LNCaP clone FGC (cell line): ENCODE data around the gene EMX1.
"Not testable (repeated sequence)": the region's sequence is repeated elsewhere in the genome, so short reads cannot be mapped to it uniquely, and the experiment has no call there.

Experiments
- DNase-seq: peaks from one replicate; pipeline ENCODE4 v3.0.0-alpha.2; 2011; ENCODE audit warnings: low read depth
- H3K4me3 ChIP-seq: 2 replicates; pipeline ENCODE4 v1.5.1; 2011; ENCODE audit warnings: mild to moderate bottlenecking, low read depth, low read length, control low read depth
- TF ChIP-seq, protein P1 (sequence below): IDR thresholded peaks from 2 replicates; pipeline ENCODE4 v1.5.1; 2012; ENCODE audit warnings: mild to moderate bottlenecking; ENCODE audit not compliant: control insufficient read depth, insufficient read depth; ENCODE audit errors: extremely low read depth

Gene EMX1

DNA sequence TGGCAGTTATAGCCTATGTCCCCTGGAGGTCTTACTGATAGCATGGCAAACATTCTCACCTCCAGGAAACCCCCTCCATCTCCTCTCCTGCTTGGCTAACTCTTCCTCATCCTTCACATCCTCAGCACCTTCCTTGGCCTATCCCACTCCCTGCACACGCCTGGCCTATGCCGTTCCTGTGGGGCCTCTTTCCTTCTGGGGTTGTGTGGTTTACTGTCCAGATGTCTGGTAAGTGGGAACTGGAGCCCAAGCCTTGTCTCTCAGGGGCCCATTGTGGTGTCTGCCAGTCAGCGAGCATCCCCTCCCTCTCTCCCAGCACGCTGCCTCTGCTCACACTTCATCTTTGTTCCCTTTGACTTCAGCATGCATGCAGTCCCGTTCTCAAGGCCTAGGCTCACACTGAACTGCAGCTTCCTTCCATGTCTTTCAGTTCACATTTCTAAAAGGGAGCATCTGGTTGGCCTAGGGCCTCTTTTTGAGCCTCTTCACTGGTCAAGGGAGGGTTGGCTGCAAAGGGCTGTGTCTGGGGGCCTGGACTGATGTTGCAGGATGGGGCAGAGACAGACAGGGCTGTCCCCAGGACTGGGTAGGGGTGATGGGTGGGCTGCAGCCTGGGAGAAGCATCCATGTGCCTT, 17.0 kb upstream of the EMX1 start:
- TF ChIP-seq, protein P1, sequence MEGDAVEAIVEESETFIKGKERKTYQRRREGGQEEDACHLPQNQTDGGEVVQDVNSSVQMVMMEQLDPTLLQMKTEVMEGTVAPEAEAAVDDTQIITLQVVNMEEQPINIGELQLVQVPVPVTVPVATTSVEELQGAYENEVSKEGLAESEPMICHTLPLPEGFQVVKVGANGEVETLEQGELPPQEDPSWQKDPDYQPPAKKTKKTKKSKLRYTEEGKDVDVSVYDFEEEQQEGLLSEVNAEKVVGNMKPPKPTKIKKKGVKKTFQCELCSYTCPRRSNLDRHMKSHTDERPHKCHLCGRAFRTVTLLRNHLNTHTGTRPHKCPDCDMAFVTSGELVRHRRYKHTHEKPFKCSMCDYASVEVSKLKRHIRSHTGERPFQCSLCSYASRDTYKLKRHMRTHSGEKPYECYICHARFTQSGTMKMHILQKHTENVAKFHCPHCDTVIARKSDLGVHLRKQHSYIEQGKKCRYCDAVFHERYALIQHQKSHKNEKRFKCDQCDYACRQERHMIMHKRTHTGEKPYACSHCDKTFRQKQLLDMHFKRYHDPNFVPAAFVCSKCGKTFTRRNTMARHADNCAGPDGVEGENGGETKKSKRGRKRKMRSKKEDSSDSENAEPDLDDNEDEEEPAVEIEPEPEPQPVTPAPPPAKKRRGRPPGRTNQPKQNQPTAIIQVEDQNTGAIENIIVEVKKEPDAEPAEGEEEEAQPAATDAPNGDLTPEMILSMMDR: no peak
- H3K4me3 ChIP-seq: no peak overlapping the region
- no peak for DNase-seq

DNA sequence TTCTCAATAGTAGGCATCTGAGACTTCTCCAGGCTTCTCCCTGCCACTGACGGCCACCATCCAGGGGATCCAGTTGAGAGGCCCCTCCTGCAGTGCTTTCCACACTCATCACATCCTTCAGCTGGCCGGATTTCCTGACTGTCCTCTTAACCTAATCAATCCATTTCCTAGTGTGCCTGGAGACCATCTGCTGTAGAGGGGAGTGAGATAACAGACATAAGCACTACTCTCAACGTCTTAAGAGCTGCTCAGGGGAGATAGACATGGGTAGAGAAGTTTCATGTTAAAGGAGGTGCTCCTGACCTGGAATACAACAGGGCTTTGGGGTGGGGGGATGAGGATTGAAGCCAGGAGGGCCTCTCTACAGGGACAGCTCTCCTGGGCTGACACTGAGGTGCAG, 15.9 kb upstream of the EMX1 start:
- no peak overlapping the region for H3K4me3 ChIP-seq
- TF ChIP-seq, protein P1: no peak
- DNase-seq: no peak

DNA sequence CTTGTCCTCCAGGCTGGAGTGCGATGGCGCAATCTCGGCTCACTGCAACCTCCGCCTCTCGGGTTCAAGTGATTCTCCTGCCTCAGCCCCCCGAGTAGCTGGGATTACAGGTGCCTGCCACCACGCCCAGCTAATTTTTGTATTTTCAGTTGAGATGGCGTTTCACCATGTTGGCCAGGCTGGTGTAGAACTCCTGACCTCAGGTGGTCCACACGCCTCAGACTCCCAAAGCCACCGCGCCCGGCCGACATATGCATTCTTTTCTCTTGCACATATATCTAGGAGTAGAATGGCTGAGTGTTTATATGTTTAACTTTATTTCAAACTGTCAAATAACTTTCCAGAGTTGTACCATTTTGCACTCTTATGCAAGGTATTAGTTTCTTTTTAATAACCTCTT, 9.9 kb upstream of the EMX1 start:
- H3K4me3 ChIP-seq, DNase-seq: not testable (repeated sequence)

DNA sequence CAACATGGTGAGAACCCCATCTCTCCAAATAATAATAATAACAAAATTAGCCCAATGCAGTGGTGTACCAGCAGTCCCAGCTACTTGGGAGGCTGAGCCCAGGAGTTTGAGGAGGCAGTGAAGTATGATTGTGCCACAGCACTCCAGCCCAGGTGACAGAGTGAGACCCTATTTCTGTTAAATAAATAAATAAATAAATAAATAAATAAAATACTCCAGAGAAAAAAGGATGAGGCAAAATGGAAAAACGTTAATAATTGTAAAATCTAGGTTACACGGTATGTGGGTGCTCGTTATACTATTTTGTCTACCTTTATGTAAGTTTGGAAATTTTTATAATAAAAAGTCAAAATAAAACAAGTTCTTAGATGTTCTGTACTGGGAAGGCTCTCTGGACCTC, 8.6 kb upstream of the EMX1 start:
- H3K4me3 ChIP-seq: no peak overlapping the region
- TF ChIP-seq, protein P1: no peak
- no peak for DNase-seq

- H3K4me3 ChIP-seq: no peak overlapping the region
- TF ChIP-seq, protein P1: no peak
- no peak for DNase-seq
Measured at GRCh38 chr2:72911256-72911655, 6.1 kb upstream of the EMX1 start.

- TF ChIP-seq, protein P1: no peak
- DNase-seq: no peak
Measured at GRCh38 chr2:72913486-72914205, 3.7 kb upstream of the EMX1 start.

DNA sequence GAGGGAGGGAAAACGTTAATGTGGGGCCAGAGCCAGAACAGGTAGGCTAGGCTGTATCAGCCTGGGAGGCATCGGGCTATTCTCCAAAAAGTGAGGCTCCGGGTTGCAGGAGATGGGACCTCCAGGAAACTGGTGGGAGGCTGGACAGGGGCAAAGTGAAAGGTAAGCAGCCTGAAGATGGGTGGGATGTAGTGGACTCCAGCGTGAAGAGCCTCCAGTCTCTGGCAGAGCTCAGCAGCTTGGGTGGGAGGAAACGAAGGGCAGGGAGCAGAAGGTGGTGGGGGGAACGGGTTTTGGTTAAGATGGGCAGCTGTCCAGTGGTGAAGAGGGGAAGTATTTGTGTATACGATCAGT, 3.1 kb upstream of the EMX1 start:
- TF ChIP-seq, protein P1: no peak
- no peak overlapping the region for H3K4me3 ChIP-seq
- no peak for DNase-seq

More at GRCh38 chr2:72913486-72914205, 3.7 kb upstream of the EMX1 start:
- no peak overlapping the region for H3K4me3 ChIP-seq
